ENCODE data around the gene ACTMAP. TPM values are rescaled to one million over a fixed set of nuclear protein-coding genes. Genes with fewer than 3 reads are reported as not detected.

ACTMAP gene
- total RNA-seq, 1 donor from 2014 or later = 9.6 TPM

GRCh38 chr19:40700083-40700482, 50.2 kb downstream of the ACTMAP start:
- Mint-ChIP-seq H3K9me3 (ENCODE audit: unreplicated experiment) (peaks cover 1% of the 10 kb centered on the region), H3K4me3 (ENCODE audit: unreplicated experiment) (no peak overlapping the region), H3K27me3 (ENCODE audit: low read depth, unreplicated experiment) (no peaks in the 10 kb centered on the region), H3K36me3 (ENCODE audit: low read depth, unreplicated experiment) (peaks cover 11% of the 10 kb centered on the region), H3K4me1 (ENCODE audit: low read depth, unreplicated experiment) (peaks cover 7% of the 10 kb centered on the region), H3K27ac (ENCODE audit: unreplicated experiment) (no peak overlapping the region)
- TF ChIP-seq CTCF (IDR thresholded peaks at IDR 0.05; ENCODE audit: insufficient read depth, low read depth, low read length) = no peak
- no peak for TF ChIP-seq EZH2 (IDR thresholded peaks at IDR 0.05; ENCODE audit: insufficient read depth, low read length)
- DNase-seq (ENCODE audit: low read depth) = no peak
- no peak overlapping the region for H3K4me3 ChIP-seq (ENCODE audit: insufficient read depth, low read depth, low read length)
- no peaks in the 10 kb centered on the region for H3K27me3 ChIP-seq (ENCODE audit: insufficient read depth, low read length)
- H3K27ac ChIP-seq (ENCODE audit: low read depth, low read length) = no peak overlapping the region
- H3K36me3 ChIP-seq (ENCODE audit: insufficient read depth, low read length) = peaks cover 2% of the 10 kb centered on the region
- H3K9ac ChIP-seq (ENCODE audit: low read length) = no peak overlapping the region
- no peak overlapping the region for H2AFZ ChIP-seq (ENCODE audit: low read depth, low read length)
- FAIRE-seq = no peak
- H4K20me1 ChIP-seq (ENCODE audit: insufficient read depth, low read length) = no peaks in the 10 kb centered on the region
- no peaks in the 10 kb centered on the region for H3K79me2 ChIP-seq (ENCODE audit: insufficient read depth, low read length)
- no peaks in the 10 kb centered on the region for H3K9me3 ChIP-seq (ENCODE audit: insufficient read depth, low read depth, low read length)
- H3K4me2 ChIP-seq (ENCODE audit: low read length) = no peak overlapping the region
- no peaks in the 10 kb centered on the region for H3K4me1 ChIP-seq (ENCODE audit: insufficient read depth, low read length)

GRCh38 chr19:40697007-40697406, 53.3 kb downstream of the ACTMAP start:
- FAIRE-seq = no peak
- no peaks in the 10 kb centered on the region for H3K27me3 Mint-ChIP-seq (ENCODE audit: low read depth, unreplicated experiment)

More at GRCh38 chr19:40697007-40697406, 53.3 kb downstream of the ACTMAP start:
- Histone ChIP-seq H3K36me3 (ENCODE audit: insufficient read depth, low read length) (peaks cover 2% of the 10 kb centered on the region), H3K27ac (ENCODE audit: low read depth, low read length) (no peak overlapping the region), H3K4me1 (ENCODE audit: insufficient read depth, low read length) (no peaks in the 10 kb centered on the region), H3K9ac (ENCODE audit: low read length) (no peak overlapping the region), H3K9me3 (ENCODE audit: insufficient read depth, low read depth, low read length) (no peaks in the 10 kb centered on the region), H3K27me3 (ENCODE audit: insufficient read depth, low read length) (no peaks in the 10 kb centered on the region), H3K79me2 (ENCODE audit: insufficient read depth, low read length) (no peaks in the 10 kb centered on the region), H4K20me1 (ENCODE audit: insufficient read depth, low read length) (no peaks in the 10 kb centered on the region), H2AFZ (ENCODE audit: low read depth, low read length) (no peak overlapping the region), H3K4me2 (ENCODE audit: low read length) (no peak overlapping the region), H3K4me3 (ENCODE audit: insufficient read depth, low read depth, low read length) (no peak overlapping the region)
- no peak for DNase-seq (ENCODE audit: low read depth)
- Mint-ChIP-seq H3K9me3 (ENCODE audit: unreplicated experiment) (no peaks in the 10 kb centered on the region), H3K27ac (ENCODE audit: unreplicated experiment) (no peak overlapping the region), H3K36me3 (ENCODE audit: low read depth, unreplicated experiment) (peaks cover 16% of the 10 kb centered on the region), H3K4me1 (ENCODE audit: low read depth, unreplicated experiment) (peaks cover 3% of the 10 kb centered on the region), H3K4me3 (ENCODE audit: unreplicated experiment) (no peak overlapping the region)
- TF ChIP-seq CTCF (IDR thresholded peaks at IDR 0.05; ENCODE audit: insufficient read depth, low read depth, low read length) (no peak), EZH2 (IDR thresholded peaks at IDR 0.05; ENCODE audit: insufficient read depth, low read length) (no peak)

Measured in astrocyte (in vitro differentiated cells and primary cell).